GM10847 (cell line): Measurements from ENCODE around the gene LIMA1.

Source experiments
- POLR2A ChIP-seq: IDR thresholded peaks from 2 replicates; pipeline ENCODE4 v1.6.1; 2011; ENCODE audit not compliant: insufficient read length; ENCODE audit errors: extremely low read depth

Gene LIMA1

DNA sequence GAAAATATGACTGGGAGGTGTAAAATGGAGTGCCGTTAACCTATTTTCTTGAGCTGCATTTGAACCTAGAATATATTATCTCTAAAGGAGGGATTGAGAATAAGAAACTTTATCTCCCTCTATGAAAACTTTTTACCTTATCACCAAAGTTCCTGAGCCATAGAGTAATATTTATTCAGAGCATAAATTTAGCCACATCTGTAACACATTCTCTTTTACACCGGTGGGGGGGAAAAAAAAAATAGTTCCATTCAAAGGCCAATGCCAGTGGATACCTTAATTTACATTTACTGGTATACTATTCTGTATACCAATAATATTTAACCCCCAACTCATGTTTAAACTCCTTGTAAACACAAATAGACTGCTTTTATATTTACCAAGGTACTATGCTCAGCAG is 137.9 kb downstream of the LIMA1 start:
- TF ChIP-seq POLR2A = no peak

DNA sequence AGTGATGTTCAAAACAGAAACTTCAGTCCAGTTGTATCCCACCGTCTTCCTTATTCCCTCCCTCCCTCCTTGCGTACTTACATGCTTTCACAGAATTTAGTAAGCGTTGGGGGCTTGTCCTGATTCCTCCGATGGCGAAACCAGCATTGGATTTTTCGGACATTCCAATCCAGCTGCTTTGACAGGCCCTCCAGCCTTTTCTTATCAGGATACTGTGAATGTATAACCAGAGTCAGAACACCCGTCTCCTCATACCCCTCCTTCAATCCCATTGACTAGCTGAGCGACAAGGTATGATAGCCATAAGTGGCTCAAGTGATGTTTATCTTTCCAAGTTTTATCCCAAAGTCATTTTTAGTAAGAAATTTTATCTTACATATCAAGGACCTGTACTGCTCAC is 140.3 kb downstream of the LIMA1 start:
- no peak for TF ChIP-seq POLR2A

DNA sequence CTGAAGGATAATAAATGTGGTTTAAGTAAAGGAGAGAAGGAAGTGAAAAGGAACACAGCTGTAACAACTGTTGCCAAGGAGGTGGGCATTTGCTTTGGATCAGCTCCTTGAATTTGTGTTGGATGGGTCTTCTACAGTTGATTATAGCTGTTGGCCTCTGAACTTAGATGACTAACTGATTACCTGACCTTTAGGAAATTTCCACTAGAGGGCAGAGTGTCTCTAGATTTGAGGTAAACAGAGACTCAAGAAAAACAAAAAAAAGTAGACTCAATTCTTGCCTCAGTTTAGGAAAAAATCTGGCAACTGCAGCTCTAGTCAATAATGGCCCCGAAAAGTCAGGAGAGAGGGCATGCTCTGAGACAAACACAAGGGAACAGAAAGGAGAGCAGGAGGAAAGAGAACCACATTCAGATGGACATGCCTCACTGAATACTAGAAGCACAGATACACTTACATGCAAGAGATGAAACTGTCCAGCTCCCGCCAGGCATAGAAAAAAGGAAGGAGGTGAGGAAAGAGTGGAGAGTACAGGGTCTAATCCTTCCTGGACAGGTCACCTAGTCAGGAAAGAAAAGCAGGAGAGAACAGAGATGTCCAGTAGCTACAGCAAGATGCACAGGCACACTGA is 150.7 kb downstream of the LIMA1 start:
- TF ChIP-seq POLR2A = no peak

GRCh38 chr12:50129290-50129689 is 154.0 kb downstream of the LIMA1 start:
- TF ChIP-seq POLR2A = no peak

GRCh38 chr12:50127546-50127945 is 155.8 kb downstream of the LIMA1 start:
- no peak for TF ChIP-seq POLR2A
